K562 (cell line): Measurements from ENCODE around the gene LILRA6.

Source experiments
- CBX5 ChIP-seq: IDR thresholded peaks from 2 replicates; pipeline ENCODE4 v1.6.1; 2014; ENCODE audit warnings: low read depth, borderline replicate concordance
- CTCF ChIP-seq, 3 experiments: IDR thresholded peaks in 2 of 3; conservative IDR thresholded peaks in 1 of 3; 2 replicates each; pipeline ENCODE4 v1.5.1; 2011 to 2012; ENCODE audit warnings: low read length in 3 of 3, mild to moderate bottlenecking in 3 of 3, control low read depth in 2 of 3, improper control_type of control experiment in 1 of 3, inconsistent platforms in 1 of 3, low read depth in 1 of 3, mixed read lengths in 1 of 3, moderate library complexity in 1 of 3; ENCODE audit not compliant: insufficient read depth in 2 of 3
- PCBP2 ChIP-seq: fragments of 200-400 bp; formaldehyde crosslinking; IDR thresholded peaks from 2 replicates; pipeline ENCODE4 v1.6.1; 2018; ENCODE audit warnings: low read length, low read depth, mild to moderate bottlenecking, moderate library complexity; ENCODE audit not compliant: poor library complexity, severe bottlenecking
- TBP ChIP-seq: optimal IDR thresholded peaks from 2 replicates; pipeline ENCODE3; 2011; ENCODE audit warnings: low read depth, low read length, improper control_type of control experiment

DNA sequence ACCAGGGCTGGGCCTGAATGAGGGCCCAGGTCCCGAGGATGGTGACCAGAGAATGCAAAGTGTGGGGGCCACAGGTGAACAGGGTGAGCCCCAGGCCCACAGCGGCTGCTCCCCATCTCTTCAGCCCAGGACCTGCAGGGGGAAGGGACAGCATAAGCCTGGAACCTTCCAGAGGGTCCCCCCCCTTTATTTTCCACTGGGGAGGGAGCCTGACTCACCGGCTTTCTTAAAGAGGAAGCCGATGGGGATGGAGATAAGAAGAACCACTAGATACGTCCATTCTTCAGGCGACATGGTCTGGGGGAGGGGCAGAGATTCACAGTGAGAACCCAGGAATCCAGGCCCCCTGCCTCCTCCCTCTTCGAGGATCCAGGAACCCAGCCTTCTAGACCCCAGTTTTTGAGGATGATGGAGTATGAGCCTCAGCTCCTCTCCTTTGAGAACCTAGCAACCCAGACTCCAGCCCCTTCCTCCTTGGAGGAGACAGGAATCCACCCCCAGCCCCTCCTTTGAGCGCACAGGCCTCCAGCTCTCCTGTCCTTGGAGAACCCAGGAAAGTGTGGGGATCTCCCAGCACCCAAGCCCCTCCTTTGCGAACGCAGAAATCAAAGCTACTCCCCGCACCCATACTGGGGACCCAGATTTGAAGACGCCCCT lies 54.2 kb downstream of the LILRA6 start:
- TF ChIP-seq PCBP2 (no peak), TBP (peak; percentile 55), CTCF (IDR thresholded peaks at IDR 0.05 in 2 of 3, conservative IDR thresholded peaks at IDR 0.05 in 1 of 3; ENCODE audit: insufficient read depth in 2 of 3, low read depth in 1 of 3, low read length in 3 of 3) (no peak), CBX5 (no peak)
